ENCODE results near the gene AUTS2. TPM values are rescaled to one million over a fixed set of nuclear protein-coding genes. Genes with fewer than 3 reads are reported as not detected.

AUTS2 gene
- total RNA-seq, 4 donors from 2014 or later, result 29.8 to 114 (median 59.4) TPM

GRCh38 chr7:70622936-70623335, 1024.7 kb downstream of the AUTS2 start:
- intact Hi-C loops (cut with DNase I; ENCODE audit: low total_unique reads), result no loop called here
- no peaks in the 10 kb centered on the region for H3K9me3 ChIP-seq
- no peak for DNase-seq
- in situ Hi-C loops (cut with MboI; ENCODE audit: low pct_ligation_motif_present in 1 of 4, low pct_unique_long_range_greater_than_20kb in 1 of 4, low sequenced_read_pairs in 3 of 4), result no loop called here
- H3K27me3 ChIP-seq, result no peaks in the 10 kb centered on the region
- 81 to 83% methylated on average over 3 to 5 of the region's 5 CpGs for WGBS, 2 donors (ENCODE audit: low coverage in 1 of 2)
- no peak overlapping the region for H3K27ac ChIP-seq
- no peak overlapping the region for H3K4me3 ChIP-seq
- H3K36me3 ChIP-seq, result no peaks in the 10 kb centered on the region
- H3K4me1 ChIP-seq, result peaks cover 0 to 8% (median 0%) of the 10 kb centered on the region in 4 donors
- TF ChIP-seq EP300 (IDR thresholded peaks at IDR 0.05; ENCODE audit: low read depth) (no peak), CTCF (IDR thresholded peaks at IDR 0.05) (no peak), POLR2A (IDR thresholded peaks at IDR 0.05) (no peak), POLR2AphosphoS5 (IDR thresholded peaks at IDR 0.05) (no peak)

GRCh38 chr7:70624500-70625103, 1026.3 kb downstream of the AUTS2 start:
- intact Hi-C loops (cut with DNase I; ENCODE audit: low total_unique reads), result no loop called here
- Histone ChIP-seq H3K4me3 (no peak overlapping the region), H3K4me1 (no peaks in the 10 kb centered on the region), H3K27me3 (no peaks in the 10 kb centered on the region), H3K27ac (no peak overlapping the region), H3K9me3 (no peaks in the 10 kb centered on the region), H3K36me3 (no peaks in the 10 kb centered on the region)
- no peak for DNase-seq
- in situ Hi-C loops (cut with MboI; ENCODE audit: low pct_ligation_motif_present in 1 of 4, low pct_unique_long_range_greater_than_20kb in 1 of 4, low sequenced_read_pairs in 3 of 4), result no loop called here
- no peak for TF ChIP-seq POLR2AphosphoS5 (IDR thresholded peaks at IDR 0.05)
- TF ChIP-seq CTCF (IDR thresholded peaks at IDR 0.05), result no peak
- TF ChIP-seq POLR2A (IDR thresholded peaks at IDR 0.05), result no peak
- no peak for TF ChIP-seq EP300 (IDR thresholded peaks at IDR 0.05; ENCODE audit: low read depth)
- 82 to 88% methylated on average over 5 of the region's 5 CpGs for WGBS, 2 donors (ENCODE audit: low coverage in 1 of 2)

- intact Hi-C loops (cut with DNase I; ENCODE audit: low total_unique reads), result no loop called here
- H3K9me3 ChIP-seq, result no peaks in the 10 kb centered on the region
- H3K4me3 ChIP-seq, result no peak overlapping the region
- no peaks in the 10 kb centered on the region for H3K36me3 ChIP-seq
- no peak for TF ChIP-seq CTCF (IDR thresholded peaks at IDR 0.05)
- TF ChIP-seq EP300 (IDR thresholded peaks at IDR 0.05; ENCODE audit: low read depth), result no peak
- TF ChIP-seq POLR2AphosphoS5 (IDR thresholded peaks at IDR 0.05), result no peak
- no peak for TF ChIP-seq POLR2A (IDR thresholded peaks at IDR 0.05)
- H3K4me1 ChIP-seq, result peaks cover 0 to 3% (median 0%) of the 10 kb centered on the region in 4 donors
- no peak for DNase-seq
- WGBS, 2 donors (ENCODE audit: low coverage in 1 of 2), result 69 to 77% methylated on average over 6 of the region's 6 CpGs
- H3K27ac ChIP-seq, result no peak overlapping the region
- in situ Hi-C loops (cut with MboI; ENCODE audit: low pct_ligation_motif_present in 1 of 4, low pct_unique_long_range_greater_than_20kb in 1 of 4, low sequenced_read_pairs in 3 of 4), result no loop called here
- no peaks in the 10 kb centered on the region for H3K27me3 ChIP-seq
Measured at GRCh38 chr7:70627461-70627860, 1029.2 kb downstream of the AUTS2 start.

- 84 to 94% methylated on average over 7 of the region's 7 CpGs for WGBS, 2 donors (ENCODE audit: low coverage in 1 of 2)
- no peak for DNase-seq
- TF ChIP-seq POLR2A (IDR thresholded peaks at IDR 0.05) (no peak), POLR2AphosphoS5 (IDR thresholded peaks at IDR 0.05) (no peak), EP300 (IDR thresholded peaks at IDR 0.05; ENCODE audit: low read depth) (no peak), CTCF (IDR thresholded peaks at IDR 0.05) (no peak)
- peaks cover 0 to 3% (median 0%) of the 10 kb centered on the region in 4 donors for H3K4me1 ChIP-seq
- in situ Hi-C loops (cut with MboI; ENCODE audit: low pct_ligation_motif_present in 1 of 4, low pct_unique_long_range_greater_than_20kb in 1 of 4, low sequenced_read_pairs in 3 of 4), result no loop called here
- intact Hi-C loops (cut with DNase I; ENCODE audit: low total_unique reads), result no loop called here
- H3K27me3 ChIP-seq, result no peaks in the 10 kb centered on the region
- no peaks in the 10 kb centered on the region for H3K36me3 ChIP-seq
- no peak overlapping the region for H3K4me3 ChIP-seq
- no peak overlapping the region for H3K27ac ChIP-seq
- no peaks in the 10 kb centered on the region for H3K9me3 ChIP-seq
Measured at GRCh38 chr7:70630440-70630817, 1032.2 kb downstream of the AUTS2 start.
